ENCODE measurements around the gene SEC31A.

SEC31A gene

GRCh38 chr4:82773057-82773456 is 117.9 kb downstream of the SEC31A start:
- H3K4me3 ChIP-seq (ENCODE audit: low read depth, low read length), result no peak overlapping the region
- no peak for TF ChIP-seq CTCF (IDR thresholded peaks at IDR 0.05; ENCODE audit: low read depth, low read length)

GRCh38 chr4:82770607-82771006 is 120.3 kb downstream of the SEC31A start:
- TF ChIP-seq CTCF (IDR thresholded peaks at IDR 0.05; ENCODE audit: low read depth, low read length), result no peak
- H3K4me3 ChIP-seq (ENCODE audit: low read depth, low read length), result no peak overlapping the region
